H4 (cell line): ENCODE data around the gene ZNF541. TPM values are rescaled to one million over a fixed set of nuclear protein-coding genes. Genes with fewer than 3 reads are reported as not detected.
"Not testable (repeated sequence)": the region's sequence is repeated elsewhere in the genome, so short reads cannot be mapped to it uniquely, and the experiment has no call there.

Experiments
- DNase-seq: peaks from one replicate; pipeline ENCODE4 v3.0.0-alpha.2; 2015; ENCODE audit warnings: low spot score
- total RNA-seq: library from RNA; depleted of rRNA; stranded (reverse); fragments of >200 nt; shearing (Covaris generic); gene quantifications from 2 replicates; pipeline ENCODE4 v1.2.3, GENCODE V29; 2014

The ZNF541 gene
- total RNA-seq, 1 experiment from 2014 or later = not detected

DNA sequence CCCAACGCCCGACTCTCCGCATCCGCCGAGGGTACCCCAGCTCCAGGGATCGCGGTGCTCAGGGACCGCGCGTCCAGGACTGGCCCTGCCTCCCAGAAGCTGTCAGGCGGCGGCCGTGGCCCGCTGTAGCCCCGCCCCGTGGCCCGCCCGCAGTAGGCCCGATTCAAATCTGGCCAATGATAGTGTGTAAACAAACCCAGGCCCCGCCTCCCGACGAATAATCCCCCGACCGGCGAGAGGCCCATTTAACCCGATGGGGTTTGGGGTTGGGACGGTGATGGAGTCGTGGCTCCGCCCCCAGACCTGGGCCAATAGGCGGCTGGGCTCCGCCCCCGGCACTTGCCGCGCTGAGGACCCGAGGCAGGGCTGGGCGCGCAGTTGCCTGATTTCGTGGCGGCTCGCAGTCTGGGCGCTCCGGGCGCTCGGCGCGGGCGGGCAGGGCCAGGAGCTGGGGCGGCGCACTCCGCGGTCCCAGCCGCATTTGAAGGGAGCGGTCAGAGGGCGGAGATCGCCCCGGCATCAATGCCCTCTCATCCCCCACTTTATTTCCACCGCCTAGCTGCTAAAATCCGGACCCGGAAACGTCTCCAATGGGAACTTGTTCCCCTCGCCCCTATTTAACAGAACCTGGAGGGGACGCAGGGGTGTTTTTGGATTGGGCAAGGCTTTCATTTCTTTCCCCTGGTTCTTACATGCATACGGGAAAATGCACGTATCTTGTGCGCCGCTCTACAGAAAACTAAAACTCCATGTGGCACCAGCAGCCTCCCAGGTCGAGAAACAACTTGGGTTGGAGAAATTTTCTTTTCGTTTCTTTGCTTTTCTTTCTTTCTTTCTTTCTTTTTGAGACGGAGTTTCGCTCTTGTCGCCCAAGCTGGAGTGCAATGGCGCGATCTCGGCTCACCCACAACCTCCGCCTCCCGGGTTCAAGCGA, 27.6 kb upstream of the ZNF541 start:
- DNase-seq = peak; percentile 98

DNA sequence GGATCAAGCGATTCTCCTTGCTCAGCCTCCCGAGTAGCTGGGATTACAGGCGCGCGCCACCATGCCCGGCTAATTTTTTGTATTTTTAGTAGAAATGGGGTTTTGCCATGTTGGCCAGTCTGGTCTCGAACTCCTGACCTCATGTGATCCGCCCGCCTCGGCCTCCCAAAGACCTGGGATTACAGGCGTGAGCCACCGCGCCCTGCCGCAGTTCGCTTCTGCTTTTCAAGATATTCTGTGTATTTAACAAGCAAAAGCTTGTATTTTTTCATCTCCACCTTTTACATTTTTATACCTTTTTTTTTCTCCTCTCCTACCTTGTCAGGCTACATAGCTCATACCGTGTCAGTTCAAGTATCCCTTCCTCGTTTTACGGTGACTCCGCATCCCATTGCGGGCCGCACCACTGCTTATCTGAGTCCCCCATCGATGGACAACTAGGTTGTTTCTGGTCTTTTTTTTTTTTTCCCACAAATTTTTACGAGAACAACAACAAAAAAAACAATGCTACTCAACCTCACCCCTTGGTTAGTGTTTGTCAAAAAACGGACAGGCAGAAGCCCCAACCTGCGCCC, 26.8 kb upstream of the ZNF541 start:
- not testable (repeated sequence) for DNase-seq

DNA sequence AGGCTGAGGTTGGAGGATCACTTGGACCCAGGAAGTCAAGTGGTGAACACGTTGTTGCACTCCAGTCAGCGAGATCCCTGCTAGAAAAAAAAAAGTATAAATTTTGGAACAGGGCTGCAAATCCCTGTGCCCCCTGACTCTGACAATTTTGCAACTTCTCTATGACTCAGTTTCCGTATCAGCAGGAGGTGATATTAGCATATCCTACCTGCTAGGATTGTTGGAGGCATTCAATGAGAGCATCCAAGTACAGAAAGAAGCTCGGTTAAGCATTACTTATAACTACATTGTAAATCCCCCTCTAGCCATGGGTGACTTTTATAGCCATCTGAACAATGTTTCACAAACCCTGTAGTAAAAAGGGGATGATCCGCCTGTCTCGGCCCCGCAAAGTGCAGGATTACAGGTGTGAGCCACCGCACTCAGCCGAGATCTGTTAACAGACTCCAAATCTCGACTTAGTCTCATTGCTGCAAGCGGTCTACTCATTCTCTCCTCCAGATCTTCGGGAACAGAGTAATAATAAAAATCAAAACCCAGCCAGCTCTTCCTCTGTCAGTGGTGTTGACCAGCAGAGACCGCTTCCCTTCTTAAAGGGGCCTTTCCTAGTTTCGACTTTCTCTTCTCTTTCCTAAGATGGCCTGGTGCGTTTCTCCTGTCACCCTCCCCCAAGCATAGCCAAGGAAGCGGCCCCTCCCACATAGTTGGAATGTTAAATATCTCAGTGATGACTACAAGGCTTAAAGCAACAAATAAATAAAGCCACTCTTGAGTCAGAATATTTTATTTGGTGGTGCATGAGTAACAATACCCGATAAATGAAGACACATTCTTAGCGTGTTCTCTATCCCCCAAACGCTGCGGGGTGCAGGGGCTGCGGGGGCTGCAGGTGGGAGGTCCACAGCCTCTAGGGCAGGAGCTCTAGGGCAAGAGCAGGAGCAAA, 25.7 kb upstream of the ZNF541 start:
- peak; percentile 95 for DNase-seq

DNA sequence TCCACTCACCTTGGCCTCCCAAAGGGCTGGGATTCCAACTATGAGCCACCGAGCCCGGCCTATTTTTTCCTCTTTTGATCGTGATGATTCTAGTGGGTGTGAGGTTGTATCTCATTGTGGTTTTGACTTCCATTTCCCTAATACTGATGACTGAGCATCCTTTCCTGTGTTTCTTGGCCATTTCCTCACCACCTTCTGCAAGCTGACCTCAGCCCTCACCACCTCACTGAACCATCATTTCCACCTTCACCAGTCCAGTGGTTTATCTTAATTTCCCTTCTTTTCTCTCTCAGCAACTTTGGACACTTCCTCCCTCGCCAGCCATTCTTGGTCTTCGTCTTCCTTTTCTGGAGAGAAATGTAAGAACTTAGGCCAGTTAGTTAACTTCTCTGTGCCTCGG, 23.0 kb upstream of the ZNF541 start:
- no peak for DNase-seq

DNA sequence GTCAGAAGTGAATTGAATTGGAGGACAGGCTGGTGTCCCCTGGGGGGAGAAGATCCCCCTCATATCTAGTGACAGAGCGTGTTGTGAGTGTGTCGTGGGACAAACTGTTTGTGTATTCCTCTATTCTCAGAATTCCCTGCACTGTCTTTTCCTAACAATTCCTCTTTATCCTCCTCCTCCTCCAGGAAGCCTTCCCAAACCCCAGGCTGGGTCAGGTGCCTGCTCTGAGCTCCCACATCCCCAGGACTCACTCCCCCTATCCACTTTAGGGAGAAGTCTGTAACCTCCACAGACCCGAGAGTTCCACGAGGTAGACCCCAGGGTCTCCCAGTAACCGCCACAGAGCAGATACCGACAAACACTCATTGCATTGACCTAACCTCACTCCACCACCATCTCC, 20.9 kb upstream of the ZNF541 start:
- DNase-seq = no peak

DNA sequence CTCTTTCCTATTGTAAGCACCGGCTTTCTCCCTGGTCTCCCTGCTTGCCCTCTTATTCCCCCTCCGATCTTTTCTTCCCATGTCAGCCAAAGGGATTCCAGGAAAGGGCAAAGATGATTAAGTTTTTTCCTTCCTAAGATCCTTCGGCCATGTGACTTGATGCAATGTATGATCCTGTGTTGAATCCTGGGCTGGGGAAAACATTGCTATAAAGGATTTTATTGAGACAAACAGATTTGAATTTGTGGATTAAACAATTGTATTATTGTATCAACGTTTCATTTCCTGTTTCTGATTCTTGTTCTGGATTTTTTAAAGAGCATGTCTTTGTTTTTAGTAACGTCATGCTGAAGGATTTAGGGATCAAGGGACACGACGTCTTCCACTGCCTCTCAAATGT, 16.9 kb upstream of the ZNF541 start:
- DNase-seq = no peak

DNA sequence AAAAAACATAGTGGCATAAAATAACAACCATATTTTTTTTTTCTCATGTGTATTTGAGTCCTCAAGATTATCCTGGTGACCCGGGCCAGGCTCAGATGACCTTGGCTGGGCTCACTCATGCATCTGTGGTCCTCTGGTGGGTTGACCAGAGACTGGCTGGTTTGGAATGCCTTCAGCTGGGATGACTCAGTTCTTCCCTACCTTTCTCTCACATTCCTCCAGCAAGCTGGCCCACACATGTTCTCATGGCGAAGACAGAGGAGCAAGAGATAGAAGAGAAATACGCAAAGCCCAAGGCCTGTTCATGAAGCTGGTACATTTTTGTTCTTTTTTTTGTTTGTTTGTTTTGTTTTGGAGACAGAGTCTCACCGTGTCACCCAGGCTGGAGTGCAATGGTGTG, 14.3 kb upstream of the ZNF541 start:
- no peak for DNase-seq

DNA sequence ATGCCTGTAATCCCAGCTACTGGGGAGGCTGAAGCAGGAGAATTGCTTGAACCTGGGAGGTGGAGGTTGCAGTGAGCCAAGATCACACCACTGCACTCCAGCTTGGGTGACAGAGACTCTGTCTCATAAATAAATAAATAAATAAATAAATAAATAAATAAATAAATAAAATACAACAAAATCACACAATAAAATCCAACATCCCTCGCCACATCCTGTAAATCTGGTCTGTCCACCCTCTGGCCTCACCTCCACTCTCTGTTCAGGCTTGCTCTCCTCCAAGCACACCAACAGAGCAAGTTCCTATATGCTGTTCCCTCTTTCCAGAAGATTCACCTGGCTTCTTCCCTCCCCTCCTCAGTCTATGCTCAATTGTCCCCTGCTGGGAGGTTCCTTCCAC, 10.2 kb upstream of the ZNF541 start:
- not testable (repeated sequence) for DNase-seq

DNA sequence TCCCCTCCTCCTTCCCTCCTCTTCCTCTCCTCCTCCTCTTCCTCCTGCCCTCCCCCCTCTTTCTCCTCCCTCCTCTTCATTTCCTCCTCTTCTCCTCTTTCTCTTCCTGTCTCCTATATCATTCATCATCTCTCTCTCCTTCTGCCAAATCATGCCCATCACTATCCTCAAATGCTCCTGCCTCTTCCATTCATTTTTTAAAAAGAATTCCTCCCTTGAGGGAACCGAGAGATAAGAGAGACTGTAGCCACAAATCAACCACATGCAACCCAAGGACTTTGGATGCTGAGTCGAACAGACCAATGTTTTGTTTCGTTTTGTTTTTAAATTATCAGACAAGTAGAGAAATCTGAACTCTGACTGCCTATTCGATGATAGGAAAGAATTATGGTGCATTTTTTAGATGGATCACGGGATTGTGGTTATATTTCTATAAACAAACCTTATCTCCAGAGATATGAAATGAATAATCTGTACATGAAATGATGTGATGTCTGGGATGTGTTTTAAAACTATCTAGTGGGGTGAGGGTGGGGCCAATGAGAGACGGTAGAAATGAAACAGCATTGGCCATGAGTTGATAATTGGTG, 9.5 kb upstream of the ZNF541 start:
- no peak for DNase-seq

DNA sequence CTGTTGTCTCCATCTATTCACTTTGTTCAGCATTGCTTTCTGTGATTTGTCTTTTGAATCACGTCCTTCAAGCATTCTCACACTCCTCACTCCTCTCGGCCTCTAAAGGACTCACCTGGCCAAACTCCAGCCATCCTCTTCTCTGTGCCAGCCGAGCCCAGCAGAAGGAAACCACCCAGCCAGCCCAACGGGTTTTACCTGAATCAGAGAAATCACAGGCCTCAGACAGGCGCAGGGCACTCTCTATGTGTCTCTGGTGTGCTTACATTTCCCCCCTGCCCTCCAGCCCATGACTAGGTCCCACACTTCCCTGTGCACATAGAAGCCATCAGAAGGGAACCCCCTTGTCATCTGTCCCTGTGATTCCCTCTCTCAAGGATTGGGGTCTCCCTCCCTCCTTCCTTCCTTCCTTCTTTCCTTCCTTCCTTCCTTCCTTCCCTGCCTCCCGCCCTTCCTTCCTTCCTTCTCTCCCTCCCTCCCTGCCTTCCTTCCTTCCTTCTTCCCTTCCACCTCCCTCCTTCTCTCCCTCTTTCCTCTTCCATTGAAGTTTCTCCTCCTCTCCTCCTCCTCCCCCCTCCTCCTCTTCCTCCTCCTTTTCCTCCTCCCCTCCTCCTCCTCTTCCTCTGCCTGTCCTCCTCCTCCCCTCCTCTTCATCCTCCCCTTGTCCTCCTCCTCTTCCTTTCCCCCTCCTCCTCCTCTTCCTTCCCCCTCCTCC, 8.8 kb upstream of the ZNF541 start:
- DNase-seq = no peak

DNA sequence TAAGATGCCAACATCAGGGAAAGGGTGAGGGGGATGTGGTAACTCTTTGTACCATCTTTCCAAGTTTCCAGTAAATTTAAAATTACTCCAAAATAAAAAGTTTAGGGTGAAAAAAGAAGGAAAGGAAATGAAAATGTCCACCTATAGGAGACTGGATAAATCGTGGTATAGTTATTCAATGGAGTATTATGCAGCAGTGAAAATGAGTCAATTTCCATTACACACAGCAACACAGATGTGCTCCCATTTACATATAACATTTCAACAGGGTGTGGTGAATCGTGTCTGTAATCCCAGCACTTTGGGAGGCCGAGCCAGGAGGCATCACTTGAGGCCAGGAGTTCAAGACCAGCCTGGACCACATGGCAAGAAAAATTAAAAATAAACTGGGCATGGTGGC, 7.4 kb upstream of the ZNF541 start:
- DNase-seq = no peak

DNA sequence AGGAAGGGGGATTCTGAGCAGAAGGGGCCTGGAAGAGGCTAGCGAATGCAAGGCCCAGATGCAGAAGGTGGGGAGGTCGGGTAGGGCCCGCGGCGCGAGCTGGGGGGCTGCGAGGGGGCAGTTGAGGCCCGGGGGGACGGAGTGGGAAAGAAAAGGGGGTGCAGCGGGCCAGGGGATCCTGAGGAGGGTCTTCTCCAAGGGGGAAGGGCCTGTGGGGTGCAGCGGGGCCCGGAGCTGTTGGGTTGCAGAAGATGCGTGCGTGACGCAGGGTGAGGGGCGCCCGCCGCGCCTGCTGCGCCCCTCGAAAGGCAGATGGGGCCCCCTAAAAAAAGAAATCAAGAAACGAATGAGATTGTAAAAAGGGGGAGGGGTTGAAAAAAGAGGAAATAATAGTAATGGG, 313 bp downstream of the ZNF541 start:
- no peak for DNase-seq

DNA sequence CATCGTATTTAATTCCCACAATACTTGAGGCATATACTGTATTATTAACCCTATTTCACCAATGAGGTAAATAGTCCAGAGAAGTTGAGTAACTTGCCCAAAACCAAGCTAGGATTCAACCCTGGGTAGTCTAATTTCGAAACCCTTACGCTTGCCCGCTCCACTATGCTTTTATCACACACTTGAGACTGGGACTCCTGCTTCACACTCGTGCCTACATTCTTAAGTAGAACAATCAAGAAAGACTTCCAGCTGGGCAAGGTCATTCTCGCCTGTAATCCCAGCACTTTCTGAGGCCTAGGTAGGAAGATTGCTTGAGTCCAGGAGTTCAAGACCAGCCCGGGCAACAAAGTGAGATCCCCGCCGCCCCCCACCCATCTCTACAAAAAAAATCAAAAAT, 3.6 kb downstream of the ZNF541 start:
- DNase-seq = no peak

DNA sequence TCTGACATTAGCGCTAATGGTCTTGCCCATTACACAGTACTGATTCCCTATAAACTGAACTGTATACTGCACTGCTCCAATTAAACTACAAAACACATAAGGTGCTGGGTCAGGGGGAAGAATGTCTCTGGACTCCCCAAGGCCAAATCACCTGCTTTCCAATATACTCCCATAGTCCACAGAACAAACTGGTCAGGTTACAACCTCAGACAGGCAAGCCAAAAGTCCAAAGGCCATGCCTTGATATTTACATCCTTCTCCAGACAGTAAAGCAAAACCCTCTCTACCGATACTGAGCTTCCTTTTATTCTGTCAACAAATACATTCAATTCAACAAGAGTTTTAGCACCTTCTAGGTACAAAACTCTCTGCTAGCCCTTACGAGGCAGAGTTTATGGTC, 8.9 kb downstream of the ZNF541 start:
- DNase-seq = no peak

DNA sequence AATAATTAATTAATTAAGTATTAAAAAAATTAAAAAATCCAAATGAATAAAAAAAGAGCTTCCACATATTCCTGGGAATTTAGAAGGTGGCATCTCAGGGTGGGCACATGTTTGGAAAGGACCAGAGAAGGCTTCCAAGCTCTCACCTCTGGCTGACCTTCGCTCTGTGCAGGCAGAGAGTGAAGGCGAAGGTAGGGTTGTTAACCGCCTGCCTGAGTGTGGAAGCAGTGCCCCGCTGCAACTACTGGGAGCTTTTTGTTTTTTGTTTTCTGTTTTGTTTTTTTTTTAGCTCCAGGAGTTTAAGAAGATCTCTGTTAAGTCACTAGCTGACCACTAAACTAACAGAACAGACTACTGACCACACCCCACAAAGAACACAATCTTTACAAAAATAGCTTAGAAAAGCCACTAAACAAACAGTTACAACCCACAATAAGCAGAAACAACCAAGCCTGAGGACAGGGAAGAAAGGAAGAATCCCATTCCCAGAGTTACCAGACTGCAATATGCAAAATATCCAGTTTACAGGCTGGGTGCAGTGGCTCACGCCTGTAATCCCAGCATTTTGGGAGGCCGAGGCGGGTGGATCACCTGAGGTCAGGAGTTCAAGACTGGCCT, 11.4 kb downstream of the ZNF541 start:
- DNase-seq = peak; percentile 67

DNA sequence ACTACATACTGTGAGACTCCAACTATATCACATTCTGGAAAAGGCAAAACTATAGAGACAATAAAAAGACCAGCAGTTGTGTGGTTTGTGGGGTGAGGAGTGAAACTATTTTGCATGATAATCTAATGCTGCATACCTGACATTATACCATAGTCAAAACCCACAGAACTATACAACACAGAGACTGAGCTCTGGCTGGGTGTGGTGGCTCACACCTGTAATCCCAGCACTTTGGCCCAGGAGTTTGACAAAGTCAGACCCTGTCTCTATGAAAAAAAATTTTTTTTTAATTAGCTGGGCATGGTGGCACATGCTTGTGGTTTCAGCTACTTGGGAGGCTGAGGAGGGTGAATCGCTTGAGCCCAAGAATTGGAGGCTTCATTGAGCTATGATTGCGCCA, 11.9 kb downstream of the ZNF541 start:
- no peak for DNase-seq

DNA sequence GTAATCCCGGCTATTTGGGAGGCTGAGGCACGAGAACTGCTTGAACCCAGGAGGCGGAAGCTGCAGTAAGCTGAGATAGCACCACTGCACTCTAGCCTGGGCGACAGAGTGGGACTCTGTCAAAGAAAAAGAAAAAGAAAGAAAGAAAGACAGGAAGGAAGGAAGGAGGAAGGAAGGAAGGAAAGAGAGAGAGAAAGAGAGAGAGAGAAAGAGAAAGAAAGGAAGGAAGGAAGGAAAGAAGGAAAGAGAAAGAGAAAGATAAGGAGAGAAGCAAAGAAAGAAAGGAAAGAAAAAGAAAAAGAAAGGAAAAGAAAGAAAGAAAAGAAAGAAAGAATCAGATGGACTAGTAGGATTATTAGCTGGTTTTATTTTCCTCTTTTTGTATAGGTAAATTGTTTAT, 22.8 kb downstream of the ZNF541 start:
- DNase-seq = no peak

DNA sequence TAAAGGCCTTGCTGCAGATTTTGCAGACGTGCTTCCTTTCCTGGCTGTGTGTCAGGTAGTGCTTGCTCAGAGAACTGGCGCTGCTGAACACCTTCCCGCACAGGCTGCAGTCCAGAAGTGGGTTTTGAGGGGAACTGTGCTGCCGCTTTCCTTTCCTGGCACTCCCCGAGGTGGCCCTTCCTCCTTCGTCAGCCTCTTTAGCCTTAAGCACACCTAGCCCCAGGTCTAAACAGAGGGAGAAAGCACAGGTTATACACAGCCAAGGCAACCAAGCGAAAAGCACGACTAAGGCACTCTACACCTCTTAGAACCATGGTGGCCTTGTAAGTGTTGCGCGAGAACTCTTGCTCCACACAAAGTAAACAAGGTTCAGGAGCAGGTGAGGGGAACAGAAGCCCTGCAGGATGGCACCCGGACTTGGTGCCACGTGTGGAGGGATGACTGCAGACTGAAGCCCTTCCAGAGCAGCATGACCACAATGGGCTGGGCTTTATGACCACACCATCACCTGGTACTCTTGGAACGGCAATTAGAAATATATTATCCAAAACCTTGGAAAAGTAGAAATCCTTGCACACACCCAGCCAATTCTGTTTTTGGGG, 23.6 kb downstream of the ZNF541 start:
- no peak for DNase-seq

DNA sequence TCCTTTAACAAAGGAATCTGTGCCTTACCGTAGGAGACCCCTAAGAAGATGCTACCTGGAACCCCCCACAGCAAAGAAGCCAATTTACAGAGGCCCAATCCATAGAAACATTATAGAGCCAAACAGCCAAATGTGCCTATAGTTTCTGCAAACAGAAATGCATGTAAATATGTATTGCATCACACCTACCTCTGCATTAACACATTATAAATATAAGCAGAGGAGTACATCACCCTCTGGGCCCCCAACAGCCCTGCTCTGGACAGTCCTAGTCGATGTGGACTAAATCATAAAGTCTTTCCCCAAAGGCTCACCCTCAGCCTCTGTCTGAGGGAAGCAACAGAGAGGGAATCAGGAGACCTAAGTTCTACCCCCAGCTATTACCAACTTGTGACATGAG, 25.7 kb downstream of the ZNF541 start:
- no peak for DNase-seq
